SHP77 (cell line): ENCODE measurements around the gene TGFBI.

ENCODE experiments used
- DNase-seq, 2 experiments: peaks; one replicate each; lab custom pipeline; 2025; lab: John Stamatoyannopoulos, UW

The TGFBI gene

DNA sequence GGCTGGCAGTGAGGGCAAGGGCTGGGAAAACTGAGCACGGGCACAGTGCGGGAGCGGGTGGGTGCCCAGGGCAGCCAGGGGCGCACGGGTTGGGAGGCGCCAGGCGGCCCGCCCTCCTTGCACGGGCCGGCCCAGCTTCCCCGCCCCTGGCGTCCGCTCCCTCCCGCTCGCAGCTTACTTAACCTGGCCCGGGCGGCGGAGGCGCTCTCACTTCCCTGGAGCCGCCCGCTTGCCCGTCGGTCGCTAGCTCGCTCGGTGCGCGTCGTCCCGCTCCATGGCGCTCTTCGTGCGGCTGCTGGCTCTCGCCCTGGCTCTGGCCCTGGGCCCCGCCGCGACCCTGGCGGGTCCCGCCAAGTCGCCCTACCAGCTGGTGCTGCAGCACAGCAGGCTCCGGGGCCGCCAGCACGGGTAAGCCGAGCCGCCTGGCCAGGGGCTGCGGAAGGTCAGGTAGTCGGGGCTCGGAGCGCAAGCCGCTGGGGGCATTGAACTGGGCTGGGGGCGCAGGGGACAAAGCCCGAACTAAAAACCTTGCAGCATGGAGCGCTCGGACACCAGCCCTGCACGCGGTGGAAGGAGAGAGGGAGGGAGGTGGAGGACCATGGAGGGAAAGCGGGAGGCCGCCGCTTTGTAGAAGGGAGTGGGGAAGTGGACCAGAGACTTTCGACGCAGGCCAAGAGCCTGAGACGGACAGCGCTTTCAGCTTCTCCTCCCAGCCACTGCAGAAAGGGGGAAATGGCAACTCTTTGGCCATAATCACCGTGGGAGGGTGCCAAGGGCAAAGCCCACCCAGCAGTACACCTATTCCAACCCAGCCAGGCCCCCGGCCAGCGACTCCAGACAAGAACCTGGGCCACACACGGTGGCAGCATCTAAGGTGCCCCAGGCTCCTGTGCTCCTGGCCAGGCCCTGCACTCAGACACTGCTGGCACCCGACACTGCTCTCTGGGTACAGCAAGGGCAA, at the start of gene TGFBI:
TSS of gene TGFBI (plus strand) at position 207 of the 961 bp plus-strand sequence. CDS start at position 275, 68 bp downstream.
- no peak for DNase-seq

DNA sequence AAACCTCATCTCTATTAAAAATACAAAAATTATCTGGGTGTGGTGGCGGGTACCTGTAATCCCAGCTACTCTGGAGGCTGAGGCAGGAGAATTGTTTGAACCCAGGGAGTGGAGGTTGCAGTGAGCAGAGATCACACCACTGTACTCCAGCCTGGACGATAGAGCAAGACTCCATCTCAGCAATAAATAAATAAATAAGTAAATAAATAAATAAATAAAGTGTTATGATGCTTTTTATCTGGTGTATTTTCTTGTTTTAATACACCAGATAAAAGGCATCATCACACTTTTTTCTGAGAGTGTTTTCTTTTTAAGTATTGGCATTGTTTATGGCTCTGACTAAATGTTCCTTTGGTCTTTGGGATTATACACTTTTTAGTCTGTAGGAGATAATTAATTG, 49.8 kb upstream of the TGFBI start:
- no peak for DNase-seq

DNA sequence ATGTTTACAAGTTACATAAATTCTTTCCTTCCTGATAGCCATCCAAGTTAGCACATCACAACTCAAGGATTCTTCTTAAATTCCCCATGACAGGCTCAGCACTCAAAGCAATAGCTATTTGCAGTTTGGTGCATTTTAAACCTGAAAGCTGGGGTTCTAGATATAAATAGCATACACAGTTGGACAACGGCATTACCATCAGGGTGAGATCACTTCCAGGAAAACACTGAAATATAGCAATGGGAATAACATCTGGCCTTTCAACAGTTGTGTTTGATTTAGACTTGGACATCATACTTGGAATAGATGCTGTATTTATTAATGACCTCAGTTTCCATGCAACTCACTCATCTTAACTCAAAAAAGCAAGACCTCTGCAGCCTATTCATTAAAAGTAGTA, 49.3 kb upstream of the TGFBI start:
- DNase-seq, result peak; percentile 6 to 9

DNA sequence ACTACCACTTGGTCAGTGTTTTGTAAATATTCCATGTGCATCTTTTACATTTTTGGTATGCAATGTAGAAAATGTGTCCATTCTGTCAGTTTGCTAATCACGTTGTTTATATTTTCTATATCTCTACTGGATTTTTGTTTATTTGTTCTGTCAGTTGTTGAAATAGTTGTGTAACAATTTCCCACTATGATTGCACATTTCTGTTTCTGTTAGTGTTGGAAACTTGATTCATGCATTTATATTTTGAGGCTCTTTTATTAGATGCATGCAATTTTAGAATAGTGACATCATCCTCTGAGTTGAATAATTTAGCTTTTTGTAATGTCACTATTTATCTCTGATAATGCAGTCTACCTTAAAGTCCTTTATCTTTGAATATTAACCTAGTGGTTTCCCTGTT, 48.2 kb upstream of the TGFBI start:
- DNase-seq, result no peak

DNA sequence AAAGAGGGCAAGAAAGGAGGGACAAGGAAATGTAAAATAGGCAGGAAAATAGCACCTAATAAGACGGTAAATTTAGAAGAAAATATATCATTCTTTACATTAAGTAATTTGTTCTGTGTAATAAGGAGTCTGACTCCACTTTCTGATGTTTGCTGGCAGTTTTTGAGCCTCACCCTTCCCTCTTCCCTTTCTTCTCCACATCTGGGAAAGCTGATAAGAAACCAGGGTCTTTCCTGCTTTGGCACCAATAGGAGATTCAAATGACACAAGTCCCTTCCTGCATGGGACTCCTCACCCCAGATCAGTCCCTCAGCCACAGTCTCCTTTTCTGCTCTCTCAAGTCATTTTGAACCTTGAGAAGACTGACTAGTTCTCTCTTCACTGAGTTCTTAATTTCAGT, 42.8 kb upstream of the TGFBI start:
- no peak for DNase-seq

DNA sequence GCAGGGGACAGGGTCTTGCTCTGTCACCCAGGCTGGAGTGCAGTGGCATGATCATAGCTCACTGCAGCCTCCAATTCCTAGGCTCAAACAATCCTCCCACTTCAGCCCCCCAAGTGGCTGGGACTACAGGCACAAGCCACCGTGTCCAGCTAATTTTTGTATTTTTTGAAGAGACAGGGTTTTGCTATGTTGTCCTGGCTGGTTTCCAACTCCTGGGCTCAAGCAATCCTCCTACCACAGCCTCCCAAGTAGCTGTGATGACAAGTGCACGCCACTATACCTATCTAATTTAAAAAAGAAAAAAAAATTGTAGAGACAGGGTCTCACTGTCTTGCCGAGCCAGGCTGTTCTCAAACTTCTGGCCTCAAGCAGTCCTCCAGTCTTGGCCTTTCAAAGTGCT, 42.4 kb upstream of the TGFBI start:
- DNase-seq, result no peak

DNA sequence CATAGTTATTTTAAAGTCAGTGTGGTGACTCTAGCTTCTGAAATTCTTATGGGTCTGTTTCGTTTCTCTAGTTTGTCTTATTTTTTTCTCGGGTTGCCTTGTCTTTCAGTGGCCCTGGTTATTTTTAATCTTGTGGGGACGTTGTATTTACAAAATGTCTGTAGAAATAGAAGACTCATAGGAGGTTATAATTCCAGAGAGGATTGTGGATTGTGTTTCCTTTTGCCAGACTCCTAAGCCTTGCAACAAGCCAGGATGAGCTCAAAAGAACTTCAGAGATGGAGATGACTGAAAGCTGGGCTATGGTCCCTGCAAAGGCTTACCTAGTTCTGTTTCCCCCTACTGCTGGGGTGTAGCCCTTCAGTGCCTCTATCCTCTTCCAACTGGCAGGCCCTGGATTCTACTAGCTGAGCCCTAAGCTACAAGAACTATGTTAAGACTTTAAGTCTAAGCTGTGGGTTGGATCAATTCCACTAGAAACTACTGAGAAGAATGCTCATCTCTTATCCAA, 41.8 kb upstream of the TGFBI start:
- no peak for DNase-seq

DNA sequence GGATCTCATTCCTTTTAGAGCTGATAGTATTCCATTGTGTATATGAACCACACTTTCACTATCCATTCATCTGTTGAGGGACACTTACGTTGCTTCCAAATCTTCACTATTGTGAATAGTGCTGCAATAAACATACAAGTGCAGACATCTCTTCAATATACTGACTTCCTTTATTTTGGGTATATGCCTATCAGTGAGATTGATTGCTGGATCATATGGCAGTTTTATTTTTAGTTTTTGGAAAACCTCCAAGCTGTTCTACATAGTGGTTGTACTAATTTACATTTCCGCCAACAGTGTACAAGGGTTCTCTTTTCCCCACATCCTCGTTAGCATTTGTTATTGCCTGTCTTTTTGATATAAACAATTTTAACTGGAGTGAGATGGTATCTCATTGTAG, 40.2 kb upstream of the TGFBI start:
- DNase-seq, result no peak

DNA sequence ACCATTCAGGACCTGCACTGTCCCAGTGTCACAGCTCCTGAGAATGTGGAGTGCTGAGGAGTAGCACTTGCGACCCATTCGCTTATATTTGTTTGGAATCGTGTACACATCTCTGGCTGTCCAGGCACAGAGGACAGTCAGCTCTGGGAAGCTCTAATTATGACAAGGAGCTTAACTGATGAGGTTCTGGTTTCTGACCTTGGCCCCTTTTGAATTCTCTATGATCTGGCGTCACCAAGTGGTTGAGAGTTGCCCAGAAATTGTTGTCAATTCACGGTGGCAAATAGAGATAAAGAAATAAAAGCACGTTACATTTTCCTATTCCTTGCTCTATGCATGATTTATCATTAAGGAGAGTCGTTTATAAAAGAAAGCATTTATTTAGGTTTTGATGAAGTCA, 39.1 kb upstream of the TGFBI start:
- DNase-seq, result no peak

DNA sequence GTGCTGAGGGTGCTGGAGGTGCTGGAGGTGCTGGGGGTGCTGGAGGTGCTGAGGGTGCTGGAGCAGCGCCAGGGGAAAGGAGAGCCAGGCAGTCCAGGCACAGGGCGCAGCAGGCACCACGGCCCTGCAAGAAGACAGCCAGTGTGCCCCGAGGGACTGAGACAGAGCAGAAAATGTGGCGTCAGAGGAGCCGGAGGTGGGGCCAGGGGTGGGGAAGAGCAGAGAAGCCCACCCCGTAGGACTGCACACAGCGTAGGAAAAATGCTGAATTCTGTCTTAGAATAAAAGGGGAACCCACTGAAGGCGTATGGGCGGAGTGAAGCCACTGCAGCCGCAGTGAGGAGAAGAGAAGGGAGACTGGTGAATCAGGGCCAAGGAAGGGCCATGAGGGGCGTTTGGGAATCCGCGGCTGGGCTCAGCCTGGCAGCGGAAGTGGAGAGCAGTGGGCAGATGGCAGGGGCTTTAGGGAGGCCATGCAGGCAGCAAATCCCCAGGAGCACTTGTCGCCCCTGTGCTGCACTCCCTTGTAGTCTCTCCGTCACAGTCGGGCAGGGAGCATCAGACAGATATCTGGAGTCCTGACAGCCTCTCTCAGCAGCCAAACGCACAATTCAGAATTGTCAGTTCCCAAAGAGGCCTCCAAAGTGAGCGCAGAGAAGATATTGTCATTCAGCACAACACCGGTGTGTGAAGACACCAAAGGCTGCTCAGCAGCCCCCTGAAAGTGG, 38.1 kb upstream of the TGFBI start:
- no peak for DNase-seq

DNA sequence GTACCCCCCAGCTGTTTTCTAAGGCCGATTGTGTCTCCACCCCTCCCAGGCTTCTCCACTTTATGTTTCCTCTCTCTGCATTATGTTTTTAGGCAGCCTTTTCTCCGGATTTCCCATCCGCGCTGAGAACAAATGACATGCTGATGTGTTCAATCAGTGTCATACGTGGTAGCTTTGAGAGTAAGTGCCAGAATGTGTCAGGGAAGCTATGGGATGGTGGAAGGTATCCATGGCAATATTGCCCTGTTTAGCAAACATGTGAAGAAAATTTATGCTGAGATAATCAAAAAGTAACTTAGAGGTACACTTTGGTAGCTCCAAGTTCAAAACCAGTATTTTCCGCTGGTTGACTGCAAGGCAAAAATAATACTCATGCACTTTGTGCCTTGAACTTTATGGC, 37.4 kb upstream of the TGFBI start:
- no peak for DNase-seq

DNA sequence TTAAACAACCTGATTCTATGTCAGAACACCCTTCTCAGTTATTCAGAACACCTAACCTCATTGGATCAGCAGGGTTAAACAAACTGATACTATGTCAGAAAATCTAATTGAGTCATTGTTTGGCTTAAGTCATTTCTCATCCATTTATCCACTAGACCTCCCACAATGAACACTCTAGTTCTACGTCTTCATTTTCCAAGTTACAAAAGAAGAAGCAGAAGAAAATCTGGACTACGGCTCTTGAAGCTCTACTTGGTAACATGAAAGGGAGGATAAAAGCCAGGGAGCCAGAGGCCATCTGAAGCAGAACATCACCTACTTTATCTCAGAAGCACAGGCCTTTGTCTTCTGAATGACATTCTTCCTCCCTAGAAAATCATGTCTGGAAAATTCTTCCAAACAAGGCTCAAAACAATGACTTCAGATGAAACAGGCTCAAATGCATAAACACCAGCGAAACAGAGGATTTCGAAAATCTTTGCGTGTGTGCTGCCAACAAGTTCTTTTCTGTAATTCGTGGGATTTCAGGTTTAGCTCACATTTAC, 35.4 kb upstream of the TGFBI start:
- DNase-seq, result no peak

DNA sequence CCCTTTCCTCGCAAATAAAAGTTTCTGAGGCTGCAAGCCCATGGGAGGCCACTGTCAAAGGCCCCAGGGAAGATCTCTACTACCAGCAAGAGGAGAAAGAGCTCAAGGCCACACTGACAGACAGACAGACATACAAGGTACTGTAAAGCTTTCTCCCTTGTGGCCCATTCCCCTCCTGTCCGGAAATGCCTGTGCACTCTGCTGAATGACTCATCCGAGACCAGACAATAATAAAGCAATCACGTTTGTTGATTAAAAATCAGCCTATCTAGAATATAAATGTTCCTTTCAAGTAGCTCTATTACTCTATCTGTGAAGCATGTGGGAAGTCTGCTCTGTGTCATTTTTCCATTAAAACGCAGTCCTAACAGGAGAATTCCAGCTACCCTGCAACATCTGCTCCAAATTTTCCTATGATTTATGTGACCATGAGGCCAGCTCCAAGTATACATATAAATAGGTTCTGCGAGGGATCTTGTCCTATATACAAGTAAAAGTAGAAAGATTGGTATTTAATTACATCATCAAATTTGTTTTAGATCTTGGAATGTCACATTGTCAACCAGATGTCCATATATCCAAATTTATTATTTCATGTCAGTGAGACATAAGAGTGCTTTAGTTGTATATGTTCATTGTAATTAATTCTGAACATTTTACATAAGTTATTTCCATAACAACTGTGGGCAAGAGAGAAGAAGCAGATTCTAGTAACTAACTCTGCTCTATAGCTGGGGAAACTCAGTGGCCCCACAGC, 34.7 kb upstream of the TGFBI start:
- DNase-seq, result no peak

DNA sequence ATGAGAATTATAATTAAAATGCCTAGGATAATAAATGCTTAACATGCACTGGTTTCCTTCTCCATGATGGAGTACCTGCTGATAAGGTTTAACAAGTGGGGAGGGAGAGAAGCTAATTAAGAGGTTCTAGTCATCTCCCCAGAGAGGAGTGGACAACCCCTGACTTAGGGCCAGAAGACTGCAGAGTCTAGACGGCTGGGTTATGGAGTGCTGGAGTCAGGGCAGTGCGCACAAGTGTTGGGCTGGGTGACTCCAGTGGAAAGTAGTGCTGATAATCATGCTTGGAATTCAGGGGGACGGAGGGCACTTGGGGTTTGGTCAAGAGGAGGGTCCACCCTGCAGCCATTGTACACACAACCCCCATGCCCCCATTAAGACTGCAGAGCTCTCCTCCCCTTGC, 32.8 kb upstream of the TGFBI start:
- no peak for DNase-seq

DNA sequence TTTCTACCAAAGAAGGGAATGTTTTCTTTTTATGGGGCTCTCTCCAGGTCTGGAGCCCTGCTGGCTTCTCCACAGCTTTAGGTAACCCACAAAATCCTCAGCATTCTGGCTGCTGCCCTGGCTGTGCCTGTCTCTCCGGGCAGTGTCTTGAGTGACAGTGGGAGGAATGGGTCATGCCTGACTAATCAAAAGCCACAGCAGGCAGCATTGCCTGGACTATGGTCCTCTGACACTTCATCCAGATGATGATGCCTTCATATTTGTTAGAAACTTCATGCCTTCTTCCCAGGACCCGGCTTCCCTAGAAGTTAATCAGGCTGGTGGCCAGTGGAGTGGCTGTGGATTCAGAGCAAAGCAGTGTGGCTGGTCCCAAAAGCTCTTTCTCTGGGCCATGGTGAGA, 32.2 kb upstream of the TGFBI start:
- no peak for DNase-seq

DNA sequence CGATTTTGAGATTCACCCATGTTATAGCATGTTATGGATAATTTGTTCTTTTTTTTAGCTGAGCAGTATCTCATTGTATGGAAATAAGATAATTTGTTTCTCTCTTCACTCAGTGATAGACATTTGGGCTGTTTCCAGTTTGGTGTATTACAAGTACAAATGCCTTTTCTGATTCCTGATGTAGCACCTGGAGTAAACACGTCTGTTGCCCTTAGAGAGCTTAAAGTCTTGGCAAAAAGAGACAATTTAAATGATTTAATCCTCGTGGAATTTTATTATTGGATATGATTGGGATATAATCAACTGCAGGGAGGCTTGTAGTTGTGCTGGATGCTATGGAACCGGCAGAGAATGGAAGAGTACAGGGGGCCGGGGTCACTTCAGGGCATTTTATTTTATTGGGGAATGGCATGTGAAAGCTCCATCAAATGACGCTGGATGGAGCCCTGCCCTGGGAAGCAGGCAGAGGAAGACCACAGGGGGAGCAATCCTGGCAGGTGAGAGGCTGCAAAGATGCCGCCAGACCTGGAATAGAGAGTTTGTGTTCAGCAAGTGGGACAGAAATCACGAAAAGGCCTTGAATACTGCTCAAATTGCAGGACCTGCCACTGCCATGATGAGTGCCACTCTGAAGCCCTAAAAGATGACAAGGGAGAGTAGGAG, 31.0 kb upstream of the TGFBI start:
- no peak for DNase-seq

DNA sequence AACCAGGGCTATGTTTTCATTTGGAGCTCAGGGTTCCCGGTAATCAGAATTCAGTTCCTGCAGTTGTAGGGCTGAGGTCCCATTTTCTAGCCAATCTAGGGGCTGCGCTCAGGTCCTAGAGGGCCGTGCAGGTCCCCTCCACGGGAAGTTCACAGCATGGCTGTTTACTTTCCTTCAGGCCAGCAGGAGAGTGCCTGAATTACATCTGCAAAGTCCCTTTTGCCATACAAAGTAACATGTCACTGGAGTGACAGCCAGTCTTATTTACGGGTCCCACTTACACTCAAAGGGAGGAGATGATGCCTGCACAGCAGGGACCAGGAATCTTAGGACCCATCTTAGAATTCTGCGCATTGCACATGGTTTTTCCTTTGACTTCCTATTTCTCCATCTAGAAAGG, 29.9 kb upstream of the TGFBI start:
- no peak for DNase-seq

DNA sequence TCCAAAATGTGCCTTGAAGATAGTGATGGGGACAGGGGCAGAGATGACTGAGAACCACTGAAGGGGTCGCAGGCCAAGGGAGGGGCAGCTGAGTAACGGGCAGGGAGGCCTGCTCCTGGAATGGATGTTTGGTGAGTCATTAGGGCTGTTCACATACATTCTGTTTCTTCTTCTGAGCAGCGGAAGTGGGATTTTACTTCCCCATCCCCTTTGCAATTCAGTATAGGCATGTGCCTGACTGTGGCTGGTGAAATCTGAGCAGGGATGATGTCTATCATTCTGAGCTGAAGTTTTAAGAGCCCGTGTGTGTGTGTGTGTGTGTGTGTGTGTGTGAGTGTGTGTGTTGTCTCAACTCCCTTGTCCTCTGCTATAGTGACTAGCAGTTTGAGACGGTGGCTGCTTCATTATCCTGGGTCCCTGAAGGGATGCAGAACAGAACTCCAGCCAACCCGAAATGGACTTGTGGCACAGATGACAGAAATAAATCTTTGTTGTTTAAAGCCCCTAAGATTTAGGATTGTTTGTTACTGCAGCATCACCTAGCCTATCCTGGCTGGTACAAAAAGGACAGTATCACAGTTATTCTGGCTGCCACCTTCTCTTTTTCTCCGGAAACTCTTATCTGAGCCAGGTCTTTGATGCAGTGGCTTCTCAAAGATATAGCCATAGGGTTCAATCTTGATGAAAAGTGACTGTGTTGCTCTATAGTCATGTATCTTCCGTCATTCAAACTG, 29.2 kb upstream of the TGFBI start:
- DNase-seq, result no peak

DNA sequence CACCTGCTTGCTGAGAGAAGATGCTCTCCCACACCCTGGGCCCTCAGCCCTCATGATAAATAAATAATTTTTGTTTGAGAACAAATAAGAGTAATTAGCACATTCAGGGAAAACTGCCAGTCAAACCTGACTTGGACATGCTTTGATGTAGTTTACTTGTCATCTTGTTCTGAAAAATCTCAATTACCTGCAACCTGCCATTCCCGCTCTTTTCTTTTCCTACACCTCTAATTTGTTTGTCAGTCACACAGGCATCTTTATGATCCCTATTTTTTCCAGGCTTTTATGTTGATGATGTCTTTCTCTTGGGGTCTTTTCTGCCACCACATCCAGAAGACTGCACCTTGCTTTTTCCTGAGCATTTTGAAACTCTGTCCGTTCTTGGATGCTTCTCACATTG, 28.6 kb upstream of the TGFBI start:
- DNase-seq, result no peak

DNA sequence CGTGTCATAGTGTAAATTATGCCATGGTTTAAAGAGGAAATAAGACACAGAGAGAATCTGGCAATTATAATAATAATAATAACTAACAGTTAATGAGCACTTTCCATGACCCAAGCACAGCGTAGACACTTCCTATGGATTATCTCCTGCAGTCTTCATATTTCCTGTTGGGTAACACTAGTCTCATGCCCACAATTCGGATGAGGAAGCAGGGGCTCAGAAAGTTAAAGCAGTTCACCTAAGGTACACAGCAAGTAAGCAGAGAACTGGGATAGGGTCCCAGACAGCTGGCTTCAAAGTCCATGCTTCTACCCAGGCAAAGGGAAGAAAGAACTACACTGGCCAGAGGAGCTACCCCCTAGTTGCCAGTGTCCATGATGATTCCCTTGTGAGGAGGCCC, 27.9 kb upstream of the TGFBI start:
- DNase-seq, result no peak

DNA sequence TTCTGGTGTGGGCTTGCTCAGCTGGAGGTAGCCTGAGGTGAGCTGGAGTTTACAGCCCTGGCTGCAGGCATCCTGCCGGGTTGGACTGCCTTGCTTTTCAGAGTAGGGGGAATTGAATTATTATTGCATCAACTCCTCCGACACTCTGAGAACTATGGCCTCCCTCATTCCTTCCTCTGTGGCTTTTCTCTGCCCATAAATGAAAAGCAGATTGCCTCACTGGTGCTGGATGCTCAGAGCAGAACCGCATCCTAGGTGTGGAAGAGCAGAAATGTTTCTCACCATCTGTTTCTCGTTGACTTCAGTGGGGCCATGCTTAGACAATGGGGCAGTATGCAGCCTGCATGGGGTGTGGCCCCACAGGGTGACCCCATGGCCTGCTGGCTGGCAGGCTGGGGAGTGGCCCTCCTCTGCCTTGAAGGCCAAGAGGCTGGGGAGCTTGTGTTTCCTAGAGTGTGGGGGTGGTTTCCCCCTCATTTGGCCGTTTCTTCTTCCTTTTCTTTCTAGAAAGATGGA, 27.3 kb upstream of the TGFBI start:
- no peak for DNase-seq
